HL-60/S4 treated with phorbol 12-myristate 13-acetate at 8.2 ng/mL for 4 days and 3 days (cell line): Measurements from ENCODE around the gene BRPF1.

ENCODE experiments used
- in situ Hi-C: fragments of 300-500 bp; cut with MboI; formaldehyde crosslinking; loops from 2 replicates; pipeline ENCODE4 v1.15.0; 2022; ENCODE audit warnings: low sequenced_read_pairs

Gene BRPF1

DNA sequence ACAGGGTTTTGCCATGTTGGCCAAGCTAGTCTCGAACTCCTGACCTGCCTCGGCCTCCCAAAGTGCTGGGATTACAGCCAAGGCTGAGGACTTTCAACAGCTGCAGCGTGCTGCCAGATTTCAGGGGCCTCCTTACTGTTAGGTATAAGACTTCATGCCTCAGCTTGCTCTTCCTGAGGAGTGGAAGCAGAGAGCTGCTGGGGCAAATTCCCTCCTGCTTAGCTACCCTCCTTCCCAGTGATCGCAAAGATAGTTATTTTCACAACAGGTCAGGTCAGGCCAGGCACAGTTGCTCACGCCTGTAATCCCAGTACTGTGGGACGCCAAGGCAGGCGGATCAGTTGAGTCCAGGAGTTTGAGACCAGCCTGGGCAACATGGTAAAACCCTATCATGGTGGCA lies 30.5 kb upstream of the BRPF1 start:
- in situ Hi-C loops, result no loop called here

DNA sequence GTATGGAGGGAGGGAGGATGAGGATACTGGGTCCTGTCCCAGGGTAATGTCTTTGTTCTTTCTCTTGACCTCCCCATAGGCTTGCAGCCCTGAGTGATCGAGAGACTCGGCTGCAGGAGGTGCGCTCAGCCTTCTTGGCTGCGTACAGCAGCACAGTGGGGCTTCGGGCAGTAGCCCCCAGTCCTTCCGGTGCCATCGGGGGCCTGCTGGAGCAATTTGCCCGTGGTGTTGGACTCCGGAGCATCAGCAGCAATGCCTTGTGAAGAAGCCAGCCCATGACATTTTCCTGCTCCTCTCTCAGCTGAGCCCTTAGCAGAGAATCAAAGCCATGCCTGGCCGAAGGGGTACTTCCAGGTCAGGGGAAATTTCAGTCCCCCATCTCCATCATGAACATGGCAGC lies 29.8 kb upstream of the BRPF1 start:
- in situ Hi-C loops, result no loop called here

DNA sequence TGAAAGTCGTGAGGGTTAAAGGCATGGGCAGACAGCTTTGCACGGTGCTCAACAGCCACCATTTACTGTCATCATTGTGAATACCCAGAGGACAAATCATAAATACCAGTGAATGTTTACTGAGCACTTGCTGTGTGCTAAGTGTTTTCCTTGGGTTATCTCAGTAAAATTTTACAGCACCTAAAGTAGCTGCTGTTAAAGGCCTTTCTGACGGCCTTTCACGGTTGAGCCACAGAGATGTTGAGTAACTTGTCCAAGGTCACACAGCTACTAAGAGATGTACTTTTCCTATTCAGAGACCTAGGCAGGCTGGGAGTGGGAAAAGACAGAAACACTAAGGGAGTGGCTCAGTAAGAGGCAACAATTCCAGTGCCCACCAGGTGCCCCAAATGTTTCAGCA lies 28.3 kb upstream of the BRPF1 start:
- in situ Hi-C loops, result no loop called here

DNA sequence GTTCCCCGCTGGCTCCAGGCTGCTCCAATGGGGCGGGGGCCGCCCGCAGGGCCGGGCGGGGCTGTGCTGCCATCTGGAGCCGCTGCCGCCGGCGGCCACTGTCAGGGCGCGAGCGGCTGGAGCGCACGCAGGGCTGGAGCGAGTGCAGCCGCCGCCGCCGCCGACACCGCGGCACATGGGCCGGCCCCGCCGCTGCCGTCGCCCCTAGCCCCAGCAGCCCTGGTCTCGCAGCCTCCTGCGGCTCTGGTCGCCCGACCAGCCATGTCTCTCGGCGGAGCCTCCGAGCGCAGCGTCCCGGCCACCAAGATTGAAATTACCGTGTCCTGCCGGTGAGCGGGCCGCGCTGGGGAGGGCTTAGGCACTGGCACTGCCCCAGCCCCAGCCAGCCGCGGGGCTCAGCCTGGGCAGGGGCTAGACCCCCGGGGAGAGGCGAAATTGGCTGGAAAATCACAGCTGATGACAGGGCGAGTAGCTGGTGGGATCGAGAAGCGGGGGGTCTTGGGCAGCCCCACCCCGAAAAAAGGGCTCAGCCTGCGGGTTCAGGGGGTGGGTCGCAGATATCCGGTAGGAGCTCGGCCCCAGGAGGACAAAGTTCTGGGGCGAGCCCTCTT lies 27.7 kb upstream of the BRPF1 start, which contains the start of gene CPNE9:
Gene CPNE9, plus strand, starts transcription at position 98 of the 611 bp plus-strand sequence. Its CDS starts 164 bp downstream, at position 262.
- in situ Hi-C loops, result no loop called here

DNA sequence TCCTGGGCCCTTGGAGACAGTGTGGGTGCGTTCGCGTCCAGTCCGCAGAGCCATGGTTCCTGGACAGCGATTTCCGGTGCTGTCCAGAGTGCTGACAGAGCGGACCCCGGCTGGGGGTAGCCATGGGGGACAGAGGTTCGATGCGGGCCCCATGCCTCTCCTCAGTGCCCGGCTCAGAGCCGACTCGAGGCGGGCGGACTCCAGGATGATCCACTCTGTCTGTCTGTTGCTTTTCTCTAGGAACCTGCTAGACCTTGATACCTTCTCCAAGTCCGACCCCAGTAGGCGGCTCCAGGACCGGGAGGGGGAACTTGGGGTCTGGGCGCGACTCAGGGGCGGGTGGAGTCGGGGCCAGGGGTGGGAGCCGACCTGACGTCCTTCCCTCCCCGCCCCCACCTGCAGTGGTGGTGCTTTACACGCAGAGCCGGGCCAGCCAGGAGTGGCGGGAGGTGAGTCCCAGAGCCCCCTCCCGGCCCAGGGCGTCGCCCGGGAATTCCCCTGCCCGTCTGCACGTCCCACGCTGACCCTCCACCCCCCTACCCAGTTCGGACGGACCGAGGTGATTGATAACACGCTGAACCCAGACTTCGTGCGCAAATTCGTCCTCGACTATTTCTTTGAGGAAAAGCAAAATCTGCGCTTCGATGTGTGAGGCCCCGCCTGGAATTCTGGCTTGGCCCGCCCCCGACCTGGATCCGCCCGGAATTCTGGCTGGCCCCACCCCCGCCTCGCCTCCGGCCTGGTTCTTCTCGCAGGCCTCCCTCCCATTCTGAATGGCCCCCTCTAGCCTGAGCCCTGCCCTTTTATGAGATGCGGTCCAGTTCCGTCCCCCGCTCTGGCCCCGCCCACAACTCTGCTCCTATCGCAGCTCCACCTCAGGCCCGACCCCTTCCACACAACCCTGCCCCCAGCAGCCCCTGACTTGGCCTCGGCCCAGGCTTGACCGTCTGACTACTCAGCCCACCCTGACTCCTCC lies 26.9 kb upstream of the BRPF1 start:
- in situ Hi-C loops, result no loop called here

DNA sequence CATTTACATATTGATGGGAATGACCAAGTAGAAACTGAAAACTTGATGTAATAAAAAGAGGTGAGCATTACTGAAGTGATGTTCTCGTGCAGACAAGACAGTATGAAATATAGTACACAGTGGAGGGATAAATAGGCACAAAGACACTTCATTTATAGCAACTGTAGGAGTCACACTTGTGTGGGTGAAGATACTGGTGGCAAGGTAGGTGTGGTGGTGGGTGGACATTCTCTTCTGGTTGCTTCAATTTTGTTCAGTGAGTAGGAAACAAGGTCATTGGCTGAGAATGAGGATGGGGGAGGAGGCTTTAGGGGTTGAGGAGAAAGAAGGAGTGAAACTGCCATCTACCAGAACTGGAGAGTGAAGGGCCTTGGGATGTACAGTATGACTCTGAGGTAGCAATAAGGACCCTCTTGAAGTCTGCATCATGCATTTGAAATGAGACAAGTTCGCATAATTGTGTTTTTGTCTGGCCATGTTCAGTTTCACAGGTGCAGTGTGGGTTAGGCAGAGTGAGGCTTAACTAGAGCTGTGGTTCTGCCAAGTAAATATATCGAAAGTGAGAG lies 21.3 kb upstream of the BRPF1 start:
- in situ Hi-C loops, result no loop called here

DNA sequence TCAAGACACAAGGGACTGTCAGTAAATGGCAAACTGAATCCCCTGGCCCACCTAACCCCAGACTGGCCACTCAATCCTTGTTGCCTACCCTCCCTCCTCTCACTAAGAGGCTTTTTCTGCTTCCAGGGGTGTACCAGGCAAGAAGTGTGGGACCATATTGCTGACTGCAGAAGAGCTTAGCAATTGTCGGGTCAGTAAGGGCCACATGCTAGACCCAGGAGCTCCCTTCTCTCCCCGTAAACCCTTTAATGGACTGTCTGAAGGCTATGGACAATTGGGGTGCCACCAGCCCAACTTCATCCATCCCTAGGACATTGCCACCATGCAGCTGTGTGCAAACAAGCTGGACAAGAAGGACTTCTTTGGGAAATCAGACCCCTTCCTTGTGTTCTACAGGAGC lies 19.1 kb upstream of the BRPF1 start:
- in situ Hi-C loops, result no loop called here

DNA sequence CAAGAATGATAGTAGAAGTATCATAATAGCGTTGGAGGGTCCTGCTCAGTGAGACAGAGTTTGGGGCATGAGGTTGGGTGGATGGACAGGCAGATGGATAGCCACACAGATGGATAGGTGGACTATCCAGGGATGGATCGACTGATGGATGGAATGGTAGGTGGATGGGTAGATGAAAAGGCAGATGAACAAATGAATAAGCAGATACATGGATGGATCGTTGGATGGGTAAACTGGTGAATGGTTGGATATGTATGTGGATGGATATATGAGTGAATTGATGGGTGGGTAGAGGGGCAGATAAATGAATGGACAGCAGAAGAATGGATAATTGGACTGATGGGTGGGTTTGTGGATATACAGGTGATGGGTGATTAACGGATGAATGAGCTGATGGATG lies 18.4 kb upstream of the BRPF1 start:
- in situ Hi-C loops, result no loop called here

DNA sequence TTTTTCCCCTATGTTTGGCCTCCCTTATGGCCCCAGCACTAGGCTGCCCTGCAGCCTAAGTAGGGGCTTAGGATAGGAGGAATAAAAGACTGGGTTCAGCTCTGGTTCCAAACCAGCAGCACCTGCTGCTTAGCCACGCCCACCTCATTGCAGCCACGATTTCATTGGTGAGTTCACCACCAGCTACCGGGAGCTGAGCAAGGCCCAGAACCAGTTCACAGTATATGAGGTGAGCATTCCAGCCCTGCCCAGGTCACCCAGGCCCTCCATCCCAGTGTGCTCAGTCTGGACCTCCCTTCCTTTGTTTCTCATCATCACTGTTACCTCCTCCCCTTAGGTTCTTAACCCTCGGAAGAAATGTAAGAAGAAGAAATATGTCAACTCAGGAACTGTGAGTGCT lies 16.4 kb upstream of the BRPF1 start:
- in situ Hi-C loops, result no loop called here

DNA sequence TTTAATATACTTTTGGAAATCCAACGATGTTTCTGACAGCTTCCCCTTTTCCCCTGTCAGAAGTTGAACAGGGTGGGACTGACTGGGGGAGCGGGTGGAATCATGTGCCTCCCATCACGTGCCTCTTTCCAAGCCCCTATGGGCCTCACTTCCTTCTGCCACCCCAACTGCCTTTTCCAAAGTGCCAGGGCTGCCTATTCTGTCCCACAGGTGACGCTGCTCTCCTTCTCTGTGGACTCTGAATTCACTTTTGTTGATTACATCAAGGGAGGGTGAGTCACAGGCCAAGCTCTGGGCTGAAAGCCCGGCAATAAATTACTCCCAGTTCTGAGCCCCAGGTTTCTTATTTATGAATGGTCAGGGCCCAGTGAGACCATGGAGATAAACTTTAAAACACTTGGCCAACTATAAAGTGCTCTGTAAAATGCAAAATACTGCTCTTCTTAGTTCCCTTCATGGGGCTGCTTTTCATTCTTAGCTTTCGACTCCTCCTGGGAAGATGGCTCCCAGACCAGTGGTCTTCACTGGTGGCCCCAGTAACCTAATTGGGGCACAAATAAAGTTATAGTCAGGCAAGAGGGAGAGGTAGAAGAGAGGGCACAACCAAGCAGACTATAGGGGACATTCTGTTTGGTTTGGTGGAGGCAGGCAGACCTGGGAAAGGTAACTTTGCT lies 15.6 kb upstream of the BRPF1 start:
- in situ Hi-C loops, result no loop called here

DNA sequence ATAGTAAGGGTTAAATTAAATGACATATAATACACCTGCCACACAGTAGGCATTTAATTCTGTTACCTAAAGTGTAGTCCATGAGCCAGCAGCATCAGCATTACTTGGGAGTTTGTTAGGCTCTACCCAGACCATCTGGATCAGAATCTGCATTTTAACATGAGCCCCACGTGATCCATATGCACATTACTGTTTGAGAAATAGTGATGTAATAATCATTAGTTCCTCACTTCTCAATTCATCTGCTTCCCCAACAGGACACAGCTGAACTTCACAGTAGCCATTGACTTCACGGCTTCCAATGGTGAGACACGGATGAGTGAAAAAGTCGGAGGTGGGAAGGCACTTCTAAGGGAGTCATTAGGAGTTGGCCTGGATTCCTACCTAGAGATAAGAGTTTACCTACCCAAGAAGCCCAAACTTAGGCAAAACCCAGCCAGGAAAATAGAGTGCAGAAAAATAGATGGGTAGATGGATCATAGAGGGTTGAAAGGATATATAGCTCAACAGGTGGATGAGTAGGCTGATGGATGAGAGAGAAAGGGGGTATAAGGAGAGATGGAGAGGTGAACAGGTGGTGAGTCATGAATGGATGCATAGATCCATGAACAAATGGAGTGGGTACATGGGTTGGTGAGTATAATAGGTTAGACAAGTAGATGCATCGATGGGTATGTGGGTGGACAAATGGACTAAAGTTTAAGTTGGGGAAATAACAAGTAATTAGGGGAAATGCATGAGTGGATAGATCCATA lies 14.6 kb upstream of the BRPF1 start:
- in situ Hi-C loops, result no loop called here

DNA sequence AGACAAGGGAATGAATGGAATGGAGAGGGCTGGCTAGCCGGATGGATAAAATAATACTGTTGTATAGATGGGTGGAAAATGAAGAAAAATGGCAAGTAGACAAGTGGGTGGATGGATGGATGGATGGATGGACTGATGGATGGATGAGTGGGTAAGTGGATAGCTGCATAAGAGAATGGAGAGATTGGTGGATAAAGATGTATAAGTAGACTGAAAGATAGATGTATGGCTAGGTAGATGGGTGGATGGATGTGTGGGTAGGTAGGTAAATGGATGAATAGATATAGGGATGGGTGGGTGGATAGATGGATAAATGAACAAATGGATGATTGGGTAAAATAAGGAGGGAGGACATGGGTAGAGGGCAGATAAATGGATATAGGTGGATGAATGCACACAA lies 14.0 kb upstream of the BRPF1 start:
- in situ Hi-C loops, result no loop called here

DNA sequence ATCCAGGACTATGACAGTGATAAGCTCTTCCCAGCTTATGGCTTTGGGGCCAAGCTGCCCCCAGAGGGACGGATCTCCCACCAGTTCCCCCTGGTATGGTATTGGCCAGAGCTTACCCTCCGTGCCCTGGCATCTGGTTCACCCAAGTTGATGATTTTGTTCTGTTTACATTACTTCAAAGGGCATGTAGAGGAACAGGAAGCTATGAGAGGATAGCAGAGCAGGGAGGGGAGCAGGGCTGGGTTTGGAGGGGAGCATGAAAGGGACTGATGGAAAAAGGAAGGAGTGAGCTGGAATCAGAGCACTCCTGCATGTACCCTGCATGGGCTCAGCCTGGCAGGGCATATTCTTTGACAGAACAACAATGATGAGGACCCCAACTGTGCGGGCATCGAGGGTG lies 13.4 kb upstream of the BRPF1 start:
- in situ Hi-C loops, result no loop called here

DNA sequence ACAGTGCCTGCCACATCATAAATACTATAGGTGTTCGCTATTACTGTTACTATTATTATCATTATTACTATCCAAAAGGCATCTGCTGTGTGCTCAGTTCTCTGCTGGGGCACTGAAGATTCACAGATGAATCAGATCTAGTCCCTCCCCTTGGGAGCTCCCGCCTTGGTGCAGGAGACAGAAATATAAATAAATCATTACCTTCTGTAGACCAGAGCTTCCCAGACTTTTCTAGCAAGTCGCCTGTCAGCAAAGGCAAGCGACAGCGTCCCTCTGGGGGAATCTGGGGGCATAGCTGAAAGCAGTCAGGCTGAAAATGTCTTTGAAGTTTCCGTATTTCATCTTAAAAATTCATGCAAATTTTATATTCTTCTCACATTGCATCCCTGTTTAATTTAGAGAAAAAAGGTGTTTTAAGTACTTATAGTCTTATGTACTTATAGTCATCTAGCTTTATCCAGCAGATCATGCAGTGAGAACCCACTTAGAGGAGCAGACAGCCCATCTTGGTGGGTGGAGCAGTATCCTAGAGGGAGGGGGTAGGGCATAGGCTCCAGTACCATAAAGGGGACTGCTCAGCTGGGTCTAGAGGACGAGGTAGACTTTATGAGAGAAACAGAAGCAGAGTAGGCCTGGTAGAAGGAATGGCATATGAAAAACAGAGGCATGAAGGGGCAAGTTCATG lies 10.4 kb upstream of the BRPF1 start:
- in situ Hi-C loops, result no loop called here

DNA sequence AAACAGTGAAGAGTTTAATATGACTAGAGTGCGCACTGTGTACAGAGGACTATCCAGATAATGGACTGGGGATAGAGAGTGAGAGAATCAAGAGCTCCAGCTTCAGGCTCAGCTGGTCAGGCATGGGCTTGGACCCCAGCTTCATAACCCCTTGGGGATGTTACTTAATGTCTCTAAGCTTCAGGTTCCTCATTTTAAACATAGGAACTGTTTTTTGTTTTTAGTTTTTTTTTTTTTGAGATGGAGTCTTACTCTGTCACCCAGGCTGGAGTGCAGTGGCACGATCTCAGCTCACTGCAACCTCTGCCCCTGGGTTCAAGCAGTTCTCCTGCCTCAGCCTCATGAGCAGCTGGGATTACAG lies 9.9 kb upstream of the BRPF1 start:
- in situ Hi-C loops, result no loop called here

DNA sequence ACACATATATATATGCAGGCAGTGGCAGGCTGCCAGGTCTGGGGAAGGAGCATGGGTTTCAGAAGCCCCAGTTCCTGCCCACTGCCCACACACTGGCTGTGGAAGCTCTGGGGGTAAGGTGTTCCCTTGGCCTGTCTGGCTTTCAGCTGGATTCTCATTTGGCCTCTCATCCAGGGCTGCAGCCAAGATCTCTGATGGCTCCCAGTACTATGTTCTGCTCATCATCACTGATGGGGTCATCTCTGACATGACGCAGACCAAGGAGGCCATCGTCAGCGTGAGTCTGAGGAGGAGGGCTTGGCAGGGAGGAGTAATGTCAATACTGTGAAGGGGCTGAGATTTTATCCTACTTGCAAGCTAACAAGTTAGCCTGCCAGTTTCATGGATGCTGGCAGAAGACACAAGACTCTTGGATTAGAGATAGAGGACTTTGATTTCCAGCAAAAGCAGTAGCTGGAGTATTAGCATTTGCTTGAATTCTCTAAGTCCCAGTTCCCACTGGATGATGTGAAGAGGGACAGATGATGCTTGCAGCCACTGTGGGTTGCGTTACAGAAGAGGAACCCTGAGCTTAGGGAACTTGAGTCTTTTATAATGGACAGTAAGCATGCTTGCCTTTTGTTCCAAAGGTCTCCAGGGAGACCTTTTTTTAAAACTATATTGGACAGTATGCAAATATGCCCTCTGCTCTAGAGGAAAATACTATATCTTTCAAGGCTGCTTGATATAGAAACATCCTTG lies 5.6 kb upstream of the BRPF1 start:
- in situ Hi-C loops, result no loop called here

DNA sequence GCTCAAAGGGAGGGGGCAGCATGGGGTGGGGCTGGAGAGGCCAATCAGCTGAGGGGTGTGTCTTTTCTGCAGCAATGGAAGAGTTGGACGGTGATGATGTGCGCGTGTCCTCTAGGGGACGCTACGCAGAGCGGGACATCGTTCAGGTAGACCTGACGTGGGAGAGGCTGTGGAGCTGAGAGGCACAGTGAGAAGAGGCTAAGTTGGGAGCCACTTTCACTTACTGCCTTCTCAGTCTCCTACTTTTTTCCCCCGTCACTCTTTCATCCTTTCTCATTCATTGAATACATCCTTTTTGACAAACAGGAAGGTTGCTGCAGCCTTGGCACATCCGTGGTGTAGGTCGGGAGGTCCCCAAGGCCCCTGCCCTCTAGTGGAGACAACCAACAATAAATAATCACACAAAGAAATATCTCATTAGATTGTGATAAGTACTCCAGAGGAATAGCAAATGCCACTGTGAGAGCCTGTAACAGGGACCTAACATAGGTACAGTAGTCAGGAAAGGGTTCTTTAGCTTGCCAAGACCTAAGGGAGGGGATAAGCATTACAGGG lies 4.4 kb upstream of the BRPF1 start:
- in situ Hi-C loops, result no loop called here

DNA sequence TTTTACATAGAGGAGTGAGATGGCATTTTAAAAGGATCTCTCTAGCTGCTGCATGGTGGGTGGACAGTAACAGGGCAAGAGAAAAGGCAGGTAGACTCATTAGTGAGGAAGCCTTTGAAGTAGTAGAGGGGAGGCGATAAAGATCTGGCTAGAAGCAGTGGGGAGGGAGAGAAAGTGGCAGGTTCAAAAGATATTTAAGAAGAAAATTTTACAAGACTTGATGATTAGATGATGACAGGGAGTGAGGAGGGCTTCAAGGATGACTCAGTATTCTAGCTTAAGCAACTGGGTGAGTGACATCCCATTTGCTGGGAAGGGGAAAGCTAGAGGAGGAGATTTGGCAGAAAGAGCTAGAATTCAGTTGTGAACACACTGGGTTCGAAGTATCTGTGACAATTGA lies 3.8 kb upstream of the BRPF1 start:
- in situ Hi-C loops, result no loop called here

DNA sequence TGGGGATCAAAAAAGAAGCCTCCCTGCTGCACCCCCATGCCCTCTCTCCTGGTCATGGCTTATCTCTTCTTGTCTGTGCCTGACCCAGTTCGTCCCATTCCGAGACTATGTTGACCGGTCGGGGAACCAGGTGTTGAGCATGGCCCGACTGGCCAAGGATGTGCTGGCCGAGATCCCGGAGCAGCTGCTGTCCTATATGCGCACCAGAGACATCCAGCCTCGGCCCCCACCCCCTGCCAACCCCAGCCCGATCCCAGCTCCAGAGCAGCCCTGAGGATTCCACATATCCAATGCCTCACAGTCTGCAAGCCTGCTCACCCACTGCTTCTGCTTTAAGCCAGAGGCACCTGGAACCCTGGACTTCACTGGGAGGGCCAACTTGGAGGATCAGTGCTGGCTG lies 2.1 kb upstream of the BRPF1 start:
- in situ Hi-C loops, result no loop called here
